Endothelial cell (in vitro differentiated cells): Measurements from ENCODE around the gene PM20D2. TPM values are rescaled to one million over a fixed set of nuclear protein-coding genes. Genes with fewer than 3 reads are reported as not detected.

Experiments
- DNase-seq: peaks from one replicate; pipeline ENCODE4 v3.0.0; 2021; ENCODE audit warnings: low spot score
- H3K27ac Mint-ChIP-seq: one replicate; pipeline ENCODE4 v1.8.0; 2021; ENCODE audit warnings: mixed read lengths, inconsistent platforms; ENCODE audit not compliant: unreplicated experiment
- H3K27me3 Mint-ChIP-seq: one replicate; pipeline ENCODE4 v1.8.0; 2021; ENCODE audit warnings: mild to moderate bottlenecking, moderate library complexity, mixed read lengths, inconsistent platforms; ENCODE audit not compliant: unreplicated experiment
- H3K36me3 Mint-ChIP-seq: one replicate; pipeline ENCODE4 v1.8.0; 2021; ENCODE audit warnings: mild to moderate bottlenecking, low read depth, mixed read lengths, inconsistent platforms; ENCODE audit not compliant: unreplicated experiment
- H3K4me1 Mint-ChIP-seq: one replicate; pipeline ENCODE4 v1.8.0; 2021; ENCODE audit warnings: mild to moderate bottlenecking, mixed read lengths, inconsistent platforms; ENCODE audit not compliant: unreplicated experiment
- H3K4me3 Mint-ChIP-seq: one replicate; pipeline ENCODE4 v1.8.0; 2021; ENCODE audit warnings: mild to moderate bottlenecking, mixed read lengths, inconsistent platforms; ENCODE audit not compliant: unreplicated experiment
- H3K9me3 Mint-ChIP-seq: one replicate; pipeline ENCODE4 v1.8.0; 2021; ENCODE audit warnings: mixed read lengths, inconsistent platforms; ENCODE audit not compliant: unreplicated experiment
- total RNA-seq: library from RNA; stranded (reverse); fragmentation: NEBNext Ultra II Directional; extraction: Animal tissue kit (Norgen Biotek cat#: 25700); gene quantifications from one replicate; pipeline ENCODE4 v1.2.1, GENCODE V29; 2021; ENCODE audit not compliant: unreplicated experiment
- TF ChIP-seq, protein P1 (sequence below): fragments of 200-600 bp; sonication (generic); IDR thresholded peaks from one replicate; pipeline ENCODE4 v1.5.0; 2021; ENCODE audit warnings: antibody characterized with exemption; ENCODE audit not compliant: unreplicated experiment

PM20D2 gene
- total RNA-seq, 1 donor from 2014 or later: 1.3 TPM

GRCh38 chr6:89180112-89180511 lies 34.3 kb downstream of the PM20D2 start:
- DNase-seq: no peak
- H3K27ac Mint-ChIP-seq: no peak overlapping the region
- H3K27me3 Mint-ChIP-seq: no peaks in the 10 kb centered on the region
- no peaks in the 10 kb centered on the region for H3K4me1 Mint-ChIP-seq
- no peaks in the 10 kb centered on the region for H3K9me3 Mint-ChIP-seq
- H3K36me3 Mint-ChIP-seq: no peaks in the 10 kb centered on the region
- no peak overlapping the region for H3K4me3 Mint-ChIP-seq
- TF ChIP-seq, protein P1, sequence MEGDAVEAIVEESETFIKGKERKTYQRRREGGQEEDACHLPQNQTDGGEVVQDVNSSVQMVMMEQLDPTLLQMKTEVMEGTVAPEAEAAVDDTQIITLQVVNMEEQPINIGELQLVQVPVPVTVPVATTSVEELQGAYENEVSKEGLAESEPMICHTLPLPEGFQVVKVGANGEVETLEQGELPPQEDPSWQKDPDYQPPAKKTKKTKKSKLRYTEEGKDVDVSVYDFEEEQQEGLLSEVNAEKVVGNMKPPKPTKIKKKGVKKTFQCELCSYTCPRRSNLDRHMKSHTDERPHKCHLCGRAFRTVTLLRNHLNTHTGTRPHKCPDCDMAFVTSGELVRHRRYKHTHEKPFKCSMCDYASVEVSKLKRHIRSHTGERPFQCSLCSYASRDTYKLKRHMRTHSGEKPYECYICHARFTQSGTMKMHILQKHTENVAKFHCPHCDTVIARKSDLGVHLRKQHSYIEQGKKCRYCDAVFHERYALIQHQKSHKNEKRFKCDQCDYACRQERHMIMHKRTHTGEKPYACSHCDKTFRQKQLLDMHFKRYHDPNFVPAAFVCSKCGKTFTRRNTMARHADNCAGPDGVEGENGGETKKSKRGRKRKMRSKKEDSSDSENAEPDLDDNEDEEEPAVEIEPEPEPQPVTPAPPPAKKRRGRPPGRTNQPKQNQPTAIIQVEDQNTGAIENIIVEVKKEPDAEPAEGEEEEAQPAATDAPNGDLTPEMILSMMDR: no peak

GRCh38 chr6:89180971-89181370 lies 35.1 kb downstream of the PM20D2 start:
- H3K27ac Mint-ChIP-seq: no peak overlapping the region
- no peaks in the 10 kb centered on the region for H3K9me3 Mint-ChIP-seq
- H3K27me3 Mint-ChIP-seq: no peaks in the 10 kb centered on the region
- no peak for DNase-seq
- H3K4me1 Mint-ChIP-seq: no peaks in the 10 kb centered on the region
- TF ChIP-seq, protein P1: no peak
- no peak overlapping the region for H3K4me3 Mint-ChIP-seq
- H3K36me3 Mint-ChIP-seq: no peaks in the 10 kb centered on the region

GRCh38 chr6:89183294-89183693 lies 37.4 kb downstream of the PM20D2 start:
- DNase-seq: no peak
- H3K36me3 Mint-ChIP-seq: no peaks in the 10 kb centered on the region
- TF ChIP-seq, protein P1: no peak
- H3K4me1 Mint-ChIP-seq: no peaks in the 10 kb centered on the region
- H3K9me3 Mint-ChIP-seq: no peaks in the 10 kb centered on the region
- no peak overlapping the region for H3K4me3 Mint-ChIP-seq
- H3K27ac Mint-ChIP-seq: no peak overlapping the region
- H3K27me3 Mint-ChIP-seq: no peaks in the 10 kb centered on the region

GRCh38 chr6:89184344-89184743 lies 38.5 kb downstream of the PM20D2 start:
- no peaks in the 10 kb centered on the region for H3K9me3 Mint-ChIP-seq

DNA sequence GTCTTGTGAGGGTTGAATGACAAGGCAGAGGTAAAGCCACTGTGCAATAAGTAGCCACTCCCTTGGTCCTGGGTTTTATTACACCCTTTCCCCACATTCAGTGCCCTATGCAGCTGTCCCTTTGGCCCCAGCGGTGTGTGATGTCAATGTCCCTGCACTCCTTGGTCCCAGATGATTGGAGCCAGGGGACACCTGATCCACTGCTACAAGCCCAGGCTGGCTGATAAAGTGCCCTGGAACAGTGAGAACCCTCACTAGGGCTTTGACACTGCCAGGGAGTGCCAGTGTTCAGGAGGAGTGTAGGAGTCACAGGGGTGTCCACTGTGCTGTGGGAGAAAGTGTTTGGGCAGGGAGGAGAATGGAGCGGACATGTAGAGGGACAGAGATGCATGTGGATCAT lies 40.9 kb downstream of the PM20D2 start:
- no peaks in the 10 kb centered on the region for H3K27me3 Mint-ChIP-seq
- no peak overlapping the region for H3K27ac Mint-ChIP-seq
- no peak for DNase-seq
- no peaks in the 10 kb centered on the region for H3K9me3 Mint-ChIP-seq
- no peaks in the 10 kb centered on the region for H3K36me3 Mint-ChIP-seq
- TF ChIP-seq, protein P1: no peak
- H3K4me1 Mint-ChIP-seq: no peaks in the 10 kb centered on the region
- no peak overlapping the region for H3K4me3 Mint-ChIP-seq

More at GRCh38 chr6:89184344-89184743, 38.5 kb downstream of the PM20D2 start:
- Mint-ChIP-seq H3K4me1 (no peaks in the 10 kb centered on the region), H3K4me3 (no peak overlapping the region), H3K27ac (no peak overlapping the region), H3K36me3 (no peaks in the 10 kb centered on the region), H3K27me3 (no peaks in the 10 kb centered on the region)
- no peak for DNase-seq
- TF ChIP-seq, protein P1: no peak
